Thyroid gland (tissue), 4 donors: ENCODE data around the gene FBXO11.

Source experiments
- CTCF ChIP-seq, 6 experiments: fragments of 200-600 bp in 3 of 6; fragments of 450-650 bp in 3 of 6; sonication (generic) in 3 of 6; IDR thresholded peaks; one replicate each; pipeline ENCODE4 v1.5.1; 2016 to 2019; ENCODE audit warnings: antibody characterized with exemption in 6 of 6, mild to moderate bottlenecking in 2 of 6, inconsistent platforms in 1 of 6, moderate library complexity in 1 of 6
- POLR2A ChIP-seq, 2 donors: fragments of 450-650 bp; IDR thresholded peaks; one replicate each; pipeline ENCODE4 v1.6.1; 2017; ENCODE audit warnings: antibody characterized with exemption in 2 of 2, mild to moderate bottlenecking in 2 of 2, moderate library complexity in 1 of 2

DNA sequence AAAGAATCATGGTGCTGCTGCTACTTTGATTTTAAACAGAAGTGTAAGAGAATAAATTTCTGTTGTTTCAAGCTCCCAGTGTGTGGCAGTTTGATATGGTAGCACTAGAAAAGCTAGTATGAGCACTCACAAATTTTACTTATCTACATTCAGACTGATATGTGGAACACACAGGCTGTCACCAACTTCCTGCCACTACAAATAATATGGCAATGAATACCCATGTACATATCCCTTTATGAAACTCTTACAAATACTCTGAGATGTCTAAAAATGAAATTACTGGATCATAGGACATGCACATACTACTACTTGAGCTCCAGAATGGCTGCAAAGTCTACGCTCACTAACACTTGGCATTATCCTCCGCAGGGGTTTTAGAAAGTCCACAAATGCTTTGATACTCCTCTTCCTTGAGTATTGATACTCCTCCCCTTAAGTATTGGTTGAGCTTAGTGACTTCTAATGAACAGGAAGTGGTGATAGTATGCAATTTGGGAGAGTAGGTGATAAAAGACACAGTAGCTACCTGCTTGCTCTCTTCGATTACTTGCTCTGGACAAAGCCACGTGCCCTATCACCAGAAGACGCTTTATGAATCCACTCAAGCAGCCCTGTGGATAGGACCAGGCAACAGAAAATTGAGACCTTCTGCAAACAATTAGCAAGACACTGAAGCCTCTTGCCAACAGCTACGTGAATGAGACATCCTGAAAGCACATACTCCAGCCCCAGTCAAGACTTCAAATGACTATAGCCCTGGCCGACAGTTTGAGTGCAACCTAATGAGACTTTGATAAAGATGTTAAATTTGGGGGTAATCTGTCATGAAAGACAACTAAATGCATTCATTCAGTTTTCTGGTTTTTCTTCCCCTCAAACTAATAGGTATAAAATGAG lies 35.4 kb downstream of the FBXO11 start:
- TF ChIP-seq CTCF (IDR thresholded peaks at IDR 0.05): no peak
- no peak for TF ChIP-seq POLR2A (IDR thresholded peaks at IDR 0.05)
